Mesenchymal stem cell (in vitro differentiated cells and primary cell): Measurements from ENCODE around the gene SH2D5.
"Not testable (repeated sequence)": the region's sequence is repeated elsewhere in the genome, so short reads cannot be mapped to it uniquely, and the experiment has no call there.

Experiments used
- DNase-seq: peaks from one replicate; pipeline ENCODE4 v3.0.0-alpha.2; 2013
- H2AFZ ChIP-seq: one replicate; pipeline ENCODE4 v1.6.1; 2013; ENCODE audit warnings: low read depth, mild to moderate bottlenecking, control low read depth, inconsistent platforms, low read length, moderate library complexity
- H2AK5ac ChIP-seq: 2 replicates; pipeline ENCODE4 v1.6.1; 2013; ENCODE audit warnings: low read length, moderate library complexity, mild to moderate bottlenecking, inconsistent platforms; ENCODE audit not compliant: severe bottlenecking
- H2BK120ac ChIP-seq: one replicate; pipeline ENCODE4 v1.6.1; 2013; ENCODE audit warnings: low read depth, mild to moderate bottlenecking, inconsistent platforms, low read length, moderate library complexity
- H2BK12ac ChIP-seq, 2 experiments: one replicate each; pipeline ENCODE4 v1.6.1; 2013; ENCODE audit warnings: inconsistent platforms in 2 of 2, low read length in 2 of 2, mild to moderate bottlenecking in 2 of 2, moderate library complexity in 2 of 2, control low read depth in 1 of 2
- H2BK15ac ChIP-seq: one replicate; pipeline ENCODE4 v1.6.1; 2013; ENCODE audit warnings: mild to moderate bottlenecking, low read depth, inconsistent platforms; ENCODE audit not compliant: poor library complexity, severe bottlenecking
- H2BK5ac ChIP-seq: 2 replicates; pipeline ENCODE4 v1.6.1; 2013; ENCODE audit warnings: low read depth, mild to moderate bottlenecking, low read length, control low read depth, inconsistent platforms; ENCODE audit not compliant: poor library complexity, severe bottlenecking
- H3K14ac ChIP-seq, 2 experiments: one replicate each; pipeline ENCODE4 v1.6.1; 2013; ENCODE audit warnings: inconsistent platforms in 2 of 2, low read length in 2 of 2, control low read depth in 1 of 2, mild to moderate bottlenecking in 1 of 2, moderate library complexity in 1 of 2
- H3K18ac ChIP-seq, 2 experiments: one replicate each; pipeline ENCODE4 v1.6.1; 2013; ENCODE audit warnings: inconsistent platforms in 2 of 2, low read length in 2 of 2, control low read depth in 1 of 2, low read depth in 1 of 2, mild to moderate bottlenecking in 1 of 2
- H3K23ac ChIP-seq, 2 experiments: one replicate each; pipeline ENCODE4 v1.6.1; 2013; ENCODE audit warnings: inconsistent platforms in 2 of 2, low read length in 2 of 2, mild to moderate bottlenecking in 2 of 2, moderate library complexity in 2 of 2, control low read depth in 1 of 2
- H3K27ac ChIP-seq: 2 replicates; pipeline ENCODE4 v1.5.1; 2013; ENCODE audit warnings: mild to moderate bottlenecking, moderate library complexity, low read length, control low read depth, inconsistent platforms; ENCODE audit not compliant: poor library complexity, severe bottlenecking
- H3K27me3 ChIP-seq, 2 experiments: 2 replicates each; pipeline versions ENCODE4 v1.6.1 to v1.7.0; 2013; ENCODE audit warnings: low read length in 2 of 2, mild to moderate bottlenecking in 2 of 2, moderate library complexity in 2 of 2, control low read depth in 1 of 2, inconsistent platforms in 1 of 2; ENCODE audit not compliant: control insufficient read depth in 1 of 2, insufficient read depth in 1 of 2
- H3K36me3 ChIP-seq, 2 experiments: 2 replicates each; pipeline versions ENCODE4 v1.6.1 to v1.7.0; 2013; ENCODE audit warnings: low read length in 2 of 2, control low read depth in 1 of 2, inconsistent platforms in 1 of 2, low read depth in 1 of 2, mild to moderate bottlenecking in 1 of 2; ENCODE audit not compliant: insufficient read depth in 2 of 2, control insufficient read depth in 1 of 2
- H3K4ac ChIP-seq, 2 experiments: one replicate each; pipeline ENCODE4 v1.6.1; 2013; ENCODE audit warnings: inconsistent platforms in 2 of 2, low read length in 2 of 2, mild to moderate bottlenecking in 2 of 2, moderate library complexity in 2 of 2, control low read depth in 1 of 2, low read depth in 1 of 2
- H3K4me1 ChIP-seq: 2 replicates; pipeline ENCODE4 v1.6.1; 2013; ENCODE audit warnings: low read depth, low read length, control low read depth; ENCODE audit not compliant: control insufficient read depth, insufficient read depth
- H3K4me2 ChIP-seq: 2 replicates; pipeline ENCODE4 v1.6.1; 2013; ENCODE audit warnings: low read length, mild to moderate bottlenecking, inconsistent platforms; ENCODE audit not compliant: poor library complexity, severe bottlenecking
- H3K4me3 ChIP-seq, 2 experiments: 2 replicates each; pipeline versions ENCODE4 v1.5.1 to v1.7.0; 2013; ENCODE audit warnings: low read length in 2 of 2, mild to moderate bottlenecking in 2 of 2, control low read depth in 1 of 2, low read depth in 1 of 2; ENCODE audit not compliant: insufficient read depth in 1 of 2
- H3K79me1 ChIP-seq: replicated peaks from 2 replicates; pipeline ENCODE4 v1.6.1; 2013; ENCODE audit warnings: mild to moderate bottlenecking, control low read depth, low read length, inconsistent platforms; ENCODE audit not compliant: poor library complexity, severe bottlenecking
- H3K9ac ChIP-seq: 2 replicates; pipeline ENCODE4 v1.7.0; 2013; ENCODE audit warnings: mild to moderate bottlenecking, low read length, moderate library complexity
- H3K9me3 ChIP-seq: 2 replicates; pipeline ENCODE4 v1.7.0; 2013; ENCODE audit warnings: mild to moderate bottlenecking, low read length; ENCODE audit not compliant: control insufficient read depth
- H4K8ac ChIP-seq: one replicate; pipeline ENCODE4 v1.6.1; 2013; ENCODE audit warnings: inconsistent platforms, mild to moderate bottlenecking, low read length, moderate library complexity
- H4K91ac ChIP-seq: one replicate; pipeline ENCODE4 v1.6.1; 2013; ENCODE audit warnings: mild to moderate bottlenecking, low read length, inconsistent platforms
- WGBS: methylation state at CpG from one replicate; pipeline ENCODE4 v1.1.7; 2013; ENCODE audit warnings: mixed read lengths; 5-methylcytosine and 5-hydroxymethylcytosine counted together

SH2D5 gene

GRCh38 chr1:20678599-20678998 is 53.9 kb downstream of the SH2D5 start:
- Histone ChIP-seq H3K4ac (no peak overlapping the region), H3K9ac (no peak overlapping the region), H3K4me2 (no peak overlapping the region), H3K9me3 (no peaks in the 10 kb centered on the region), H3K27me3 (peaks cover 0 to 5% of the 10 kb centered on the region in 2 experiments), H3K14ac (no peak overlapping the region), H4K91ac (no peak overlapping the region), H3K36me3 (no peaks in the 10 kb centered on the region), H3K4me1 (no peaks in the 10 kb centered on the region), H2BK5ac (no peak overlapping the region), H3K27ac (no peak overlapping the region), H3K23ac (no peak overlapping the region), H2AK5ac (no peak overlapping the region), H4K8ac (no peak overlapping the region), H3K79me1 (no peaks in the 10 kb centered on the region), H2BK15ac (no peak overlapping the region), H3K4me3 (no peak overlapping the region), H2AFZ (no peak overlapping the region), H2BK12ac (no peak overlapping the region), H3K18ac (no peak overlapping the region), H2BK120ac (no peak overlapping the region)
- DNase-seq = no peak
- WGBS = 83% methylated on average over 5 of the region's 6 CpGs

- H3K23ac ChIP-seq, H3K9ac ChIP-seq, H3K79me1 ChIP-seq, H4K8ac ChIP-seq, H3K18ac ChIP-seq, H3K4me3 ChIP-seq, H3K4ac ChIP-seq, H3K4me1 ChIP-seq, H3K4me2 ChIP-seq, H2BK120ac ChIP-seq, H3K36me3 ChIP-seq, H3K9me3 ChIP-seq, H2BK15ac ChIP-seq, H3K14ac ChIP-seq, H2BK12ac ChIP-seq, H2AFZ ChIP-seq, DNase-seq, H2BK5ac ChIP-seq, H2AK5ac ChIP-seq, H3K27ac ChIP-seq, H4K91ac ChIP-seq: not testable (repeated sequence)
- peaks cover 0 to 10% of the 10 kb centered on the region in 2 experiments for H3K27me3 ChIP-seq
- 96% methylated on average over 6 of the region's 11 CpGs for WGBS
Measured at GRCh38 chr1:20673626-20674025, 58.9 kb downstream of the SH2D5 start.

GRCh38 chr1:20672265-20672632 is 60.3 kb downstream of the SH2D5 start:
- H2BK12ac ChIP-seq = no peak overlapping the region
- no peak overlapping the region for H2AFZ ChIP-seq
- H3K9me3 ChIP-seq = no peaks in the 10 kb centered on the region
- H3K4me2 ChIP-seq = no peak overlapping the region
- no peak overlapping the region for H2BK15ac ChIP-seq
- H2BK120ac ChIP-seq = no peak overlapping the region
- peaks cover 0 to 5% of the 10 kb centered on the region in 2 experiments for H3K36me3 ChIP-seq
- no peak overlapping the region for H4K91ac ChIP-seq
- peaks cover 1% of the 10 kb centered on the region for H3K4me1 ChIP-seq
- no peak overlapping the region for H4K8ac ChIP-seq
- no peak overlapping the region for H3K4me3 ChIP-seq
- H2AK5ac ChIP-seq = no peak overlapping the region
- H3K23ac ChIP-seq = no peak overlapping the region
- no peak overlapping the region for H2BK5ac ChIP-seq
- DNase-seq = no peak
- no peaks in the 10 kb centered on the region for H3K79me1 ChIP-seq
- no peak overlapping the region for H3K27ac ChIP-seq
- WGBS = 94% methylated on average over 4 of the region's 4 CpGs
- H3K14ac ChIP-seq = no peak overlapping the region
- H3K4ac ChIP-seq = no peak overlapping the region
- no peak overlapping the region for H3K18ac ChIP-seq
- H3K9ac ChIP-seq = no peak overlapping the region
- H3K27me3 ChIP-seq = peaks cover 0 to 6% of the 10 kb centered on the region in 2 experiments

DNA sequence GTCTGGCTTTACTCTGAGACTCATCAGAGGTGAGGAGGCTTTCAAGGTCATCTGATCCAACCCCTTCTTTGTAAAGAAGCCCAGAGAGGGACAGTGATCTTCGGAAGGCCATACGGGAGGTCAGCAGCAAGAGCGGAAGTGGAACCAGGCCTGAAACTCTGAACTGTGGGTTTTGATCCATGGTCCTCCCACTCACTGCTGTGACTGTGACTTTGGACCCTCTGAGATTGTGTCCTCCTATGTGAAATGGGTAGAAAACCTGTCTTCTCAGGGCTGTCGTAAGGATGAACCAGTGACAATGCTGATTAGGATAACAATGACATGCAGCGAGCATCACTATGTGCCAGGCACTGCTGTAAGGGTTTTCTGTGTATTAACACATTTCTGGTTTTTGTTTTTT is 61.6 kb downstream of the SH2D5 start:
- no peak overlapping the region for H3K4me3 ChIP-seq
- H4K8ac ChIP-seq = no peak overlapping the region
- peaks cover 0 to 6% of the 10 kb centered on the region in 2 experiments for H3K27me3 ChIP-seq
- peaks cover 0 to 5% of the 10 kb centered on the region in 2 experiments for H3K36me3 ChIP-seq
- H3K14ac ChIP-seq = no peak overlapping the region
- H2BK5ac ChIP-seq = no peak overlapping the region
- DNase-seq = no peak
- no peak overlapping the region for H2BK120ac ChIP-seq
- no peak overlapping the region for H3K18ac ChIP-seq
- no peak overlapping the region for H3K4me2 ChIP-seq
- no peak overlapping the region for H3K23ac ChIP-seq
- H3K4ac ChIP-seq = no peak overlapping the region
- no peak overlapping the region for H2AK5ac ChIP-seq
- no peak overlapping the region for H2BK12ac ChIP-seq
- no peak overlapping the region for H4K91ac ChIP-seq
- H3K9ac ChIP-seq = no peak overlapping the region
- H2BK15ac ChIP-seq = no peak overlapping the region
- H2AFZ ChIP-seq = no peak overlapping the region
- peaks cover 1% of the 10 kb centered on the region for H3K4me1 ChIP-seq
- no peak overlapping the region for H3K27ac ChIP-seq
- H3K79me1 ChIP-seq = no peaks in the 10 kb centered on the region
- no peaks in the 10 kb centered on the region for H3K9me3 ChIP-seq
- 97% methylated on average over 5 of the region's 5 CpGs for WGBS
